Left lung (tissue), 10 donors: Measurements from ENCODE around the gene SYNM. TPM values are rescaled to one million over a fixed set of nuclear protein-coding genes. Genes with fewer than 3 reads are reported as not detected.

Source experiments
- ATAC-seq: fragments of 200-7000 bp; cut with Tn5 transposase; one replicate; pipeline ENCODE4 v1.9.1; 2020; ENCODE audit warnings: moderate library complexity
- DNase-seq, 4 donors: peaks; one replicate each; pipeline ENCODE4 v3.0.0-alpha.2; 2013 to 2020
- H3K27ac ChIP-seq, 2 donors: fragments of 200-600 bp; sonication (generic) in 1 of 2; one replicate each; pipeline versions ENCODE4 v1.5.0 to v1.8.0; 2020 to 2021
- H3K27me3 ChIP-seq, 2 donors: fragments of 200-600 bp; sonication (generic) in 1 of 2; one replicate each; pipeline versions ENCODE4 v1.5.0 to v1.8.0; 2020 to 2021
- H3K36me3 ChIP-seq, 2 donors: fragments of 200-600 bp; sonication (generic) in 1 of 2; one replicate each; pipeline versions ENCODE4 v1.5.0 to v1.8.0; 2020 to 2021
- H3K4me1 ChIP-seq, 2 donors: fragments of 200-600 bp; one replicate each; pipeline ENCODE4 v1.8.0; 2021
- H3K4me3 ChIP-seq, 2 donors: fragments of 200-600 bp; sonication (generic) in 1 of 2; one replicate each; pipeline versions ENCODE4 v1.5.0 to v1.8.0; 2020 to 2021; ENCODE audit warnings: mild to moderate bottlenecking in 1 of 2
- H3K9me3 ChIP-seq, 2 donors: fragments of 200-600 bp; sonication (generic) in 1 of 2; one replicate each; pipeline versions ENCODE4 v1.5.0 to v1.8.0; 2020 to 2021
- intact Hi-C, 2 donors: fragments of 100-400 bp; cut with DNase I; formaldehyde crosslinking; loops; one replicate each; pipeline versions ENCODE4 v1.11.2 to v1.14.2; 2022
- polyA plus RNA-seq, 6 donors: library from polyadenylated mRNA; unstranded; fragments of 120-200 nt; gene quantifications; one replicate each; pipeline ENCODE4 v1.2.1, GENCODE V29; 2013; ENCODE audit not compliant: insufficient read length in 6 of 6
- total RNA-seq, 2 donors: library from RNA; stranded (reverse); fragmentation: NEBNext Ultra II Directional; extraction: Animal tissue kit (Norgen Biotek cat#: 25700); gene quantifications; one replicate each; pipeline ENCODE4 v1.2.1, GENCODE V29; 2021
- TF ChIP-seq, protein P1 (sequence below), 2 donors: fragments of 200-600 bp; sonication (generic) in 1 of 2; IDR thresholded peaks; one replicate each; pipeline versions ENCODE4 v1.5.0 to v1.8.0; 2021; ENCODE audit warnings: antibody characterized with exemption in 2 of 2
- donor health status: DM: no; HTN: yes; CAD: no.
- donor health status: DM: no; HTN: no; CAD: no.

The SYNM gene
- total and polyA plus RNA-seq, 8 donors: 5.6 to 17.6 (median 7.1) TPM

DNA sequence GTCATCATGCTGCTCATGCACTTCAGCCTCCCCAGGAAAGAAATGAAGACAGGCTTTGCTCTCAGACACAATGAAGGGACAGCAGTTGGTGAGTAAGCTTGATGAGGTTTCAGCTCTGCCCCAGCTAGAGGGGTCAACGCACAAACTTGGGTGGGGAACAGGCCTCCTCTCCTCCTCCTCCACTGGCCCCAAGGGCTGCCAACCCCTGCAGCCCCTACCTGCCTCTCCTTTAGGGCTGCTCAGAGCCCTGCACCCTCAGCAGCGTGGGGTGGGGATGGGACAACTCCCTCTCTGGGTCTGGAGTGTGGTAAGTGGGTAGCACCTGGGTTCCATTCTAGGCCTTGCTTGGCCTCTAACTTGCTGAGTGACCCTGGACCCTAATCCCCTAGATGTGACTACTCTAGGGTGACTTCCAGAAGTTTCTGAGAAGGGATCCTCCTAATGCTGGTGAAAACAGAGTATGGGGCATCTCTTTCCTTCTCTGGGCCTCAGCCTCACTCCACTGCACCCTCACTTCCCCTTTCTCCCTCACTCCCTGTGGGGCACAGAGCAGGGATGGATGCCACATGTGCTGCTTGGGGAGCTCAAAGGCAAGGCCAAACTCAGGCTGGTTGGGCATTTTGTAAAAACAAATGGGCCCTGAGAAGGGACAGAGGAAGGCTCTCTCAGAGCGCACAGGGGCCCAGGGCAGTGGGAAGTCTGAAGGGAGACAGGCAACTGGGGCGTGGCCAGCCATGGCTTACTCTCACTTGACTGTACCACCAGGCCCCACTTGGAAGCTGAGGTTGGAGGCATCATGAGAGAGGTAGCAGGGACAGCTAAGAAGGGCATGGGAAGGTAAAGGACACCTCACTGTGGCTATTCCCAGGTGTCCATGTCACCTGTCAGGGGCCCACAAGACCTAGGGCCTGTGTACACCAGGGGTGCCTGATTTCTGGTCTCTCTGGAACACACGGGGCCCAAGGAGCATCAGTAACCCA is 64.0 kb downstream of the SYNM start:
- TF ChIP-seq, protein P1, sequence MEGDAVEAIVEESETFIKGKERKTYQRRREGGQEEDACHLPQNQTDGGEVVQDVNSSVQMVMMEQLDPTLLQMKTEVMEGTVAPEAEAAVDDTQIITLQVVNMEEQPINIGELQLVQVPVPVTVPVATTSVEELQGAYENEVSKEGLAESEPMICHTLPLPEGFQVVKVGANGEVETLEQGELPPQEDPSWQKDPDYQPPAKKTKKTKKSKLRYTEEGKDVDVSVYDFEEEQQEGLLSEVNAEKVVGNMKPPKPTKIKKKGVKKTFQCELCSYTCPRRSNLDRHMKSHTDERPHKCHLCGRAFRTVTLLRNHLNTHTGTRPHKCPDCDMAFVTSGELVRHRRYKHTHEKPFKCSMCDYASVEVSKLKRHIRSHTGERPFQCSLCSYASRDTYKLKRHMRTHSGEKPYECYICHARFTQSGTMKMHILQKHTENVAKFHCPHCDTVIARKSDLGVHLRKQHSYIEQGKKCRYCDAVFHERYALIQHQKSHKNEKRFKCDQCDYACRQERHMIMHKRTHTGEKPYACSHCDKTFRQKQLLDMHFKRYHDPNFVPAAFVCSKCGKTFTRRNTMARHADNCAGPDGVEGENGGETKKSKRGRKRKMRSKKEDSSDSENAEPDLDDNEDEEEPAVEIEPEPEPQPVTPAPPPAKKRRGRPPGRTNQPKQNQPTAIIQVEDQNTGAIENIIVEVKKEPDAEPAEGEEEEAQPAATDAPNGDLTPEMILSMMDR (IDR thresholded peaks at IDR 0.05): no peak
- no peaks in the 10 kb centered on the region for H3K36me3 ChIP-seq
- intact Hi-C loops: no loop called here
- no peak for DNase-seq
- H3K27ac ChIP-seq: peak overlapping the region in 1 of 2 donors; percentile 8
- no peaks in the 10 kb centered on the region for H3K4me1 ChIP-seq
- H3K4me3 ChIP-seq: no peak overlapping the region
- H3K9me3 ChIP-seq: no peaks in the 10 kb centered on the region
- no peak for ATAC-seq
- no peaks in the 10 kb centered on the region for H3K27me3 ChIP-seq

DNA sequence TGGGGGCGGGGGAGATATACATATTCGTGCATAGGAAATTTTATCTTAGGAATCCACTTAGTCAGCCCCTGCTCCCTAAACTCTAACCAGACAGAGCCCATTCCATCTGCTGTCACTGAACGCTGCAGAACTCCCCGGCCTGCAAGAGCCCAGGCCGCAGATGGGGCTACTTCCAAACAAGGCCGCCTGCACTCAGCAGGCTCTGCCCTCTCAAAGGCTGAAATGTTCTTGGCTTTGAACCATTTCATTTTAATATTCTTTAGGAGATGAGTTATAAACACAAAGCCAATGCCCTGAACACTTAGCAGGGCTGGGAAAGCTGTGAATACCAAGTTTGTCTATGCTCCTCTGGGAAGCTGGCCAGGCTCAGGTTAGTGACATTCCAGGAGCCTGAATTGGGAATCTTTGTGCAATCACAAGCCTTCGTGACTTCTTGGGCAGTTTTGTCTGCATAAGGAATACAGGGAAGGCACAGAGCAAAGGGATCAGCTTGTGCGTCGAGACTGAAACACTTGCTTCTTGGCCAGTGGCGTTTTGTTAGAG is 65.0 kb downstream of the SYNM start:
- ATAC-seq (peak; percentile 35), DNase-seq (no peak)
- H3K36me3 ChIP-seq: no peaks in the 10 kb centered on the region
- TF ChIP-seq, protein P1 (IDR thresholded peaks at IDR 0.05): no peak
- H3K4me1 ChIP-seq: no peaks in the 10 kb centered on the region
- H3K9me3 ChIP-seq: no peaks in the 10 kb centered on the region
- no peaks in the 10 kb centered on the region for H3K27me3 ChIP-seq
- H3K4me3 ChIP-seq: no peak overlapping the region
- intact Hi-C loops: no loop called here
- peak overlapping the region in 1 of 2 donors; percentile 8 for H3K27ac ChIP-seq

DNA sequence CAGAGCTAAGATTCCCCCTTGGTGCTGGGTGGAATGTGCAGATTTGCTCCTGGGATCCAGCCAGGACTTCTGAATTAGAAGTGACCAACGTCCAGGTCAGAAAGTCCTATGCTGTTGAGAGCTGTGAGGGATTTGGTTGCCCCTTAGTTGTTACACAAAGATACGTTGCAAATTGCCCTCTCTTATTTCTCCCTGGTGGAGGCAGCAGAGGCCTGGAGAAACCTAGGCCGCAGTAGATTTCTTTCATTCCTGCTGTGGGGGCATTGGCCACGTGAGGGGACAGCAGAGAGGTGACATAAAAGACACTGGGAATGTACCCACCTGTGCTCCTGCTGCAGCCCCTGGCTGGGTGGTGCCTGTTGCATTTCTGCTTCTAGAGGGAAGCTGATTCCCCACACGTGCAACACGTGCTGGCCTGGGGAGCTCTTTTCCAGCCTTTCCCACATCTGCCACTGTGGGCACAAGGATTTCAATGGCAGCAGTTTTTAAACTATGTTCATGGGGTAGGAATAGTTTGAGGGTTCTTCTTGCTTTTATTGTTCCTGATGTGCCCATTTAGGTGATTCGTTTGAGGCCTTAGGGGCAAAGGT is 65.7 kb downstream of the SYNM start:
- Histone ChIP-seq H3K27ac (no peak overlapping the region), H3K4me1 (no peaks in the 10 kb centered on the region), H3K36me3 (no peaks in the 10 kb centered on the region), H3K4me3 (no peak overlapping the region), H3K9me3 (no peaks in the 10 kb centered on the region), H3K27me3 (no peaks in the 10 kb centered on the region)
- TF ChIP-seq, protein P1 (IDR thresholded peaks at IDR 0.05): no peak
- DNase-seq: no peak
- intact Hi-C loops: no loop called here
- ATAC-seq: no peak

DNA sequence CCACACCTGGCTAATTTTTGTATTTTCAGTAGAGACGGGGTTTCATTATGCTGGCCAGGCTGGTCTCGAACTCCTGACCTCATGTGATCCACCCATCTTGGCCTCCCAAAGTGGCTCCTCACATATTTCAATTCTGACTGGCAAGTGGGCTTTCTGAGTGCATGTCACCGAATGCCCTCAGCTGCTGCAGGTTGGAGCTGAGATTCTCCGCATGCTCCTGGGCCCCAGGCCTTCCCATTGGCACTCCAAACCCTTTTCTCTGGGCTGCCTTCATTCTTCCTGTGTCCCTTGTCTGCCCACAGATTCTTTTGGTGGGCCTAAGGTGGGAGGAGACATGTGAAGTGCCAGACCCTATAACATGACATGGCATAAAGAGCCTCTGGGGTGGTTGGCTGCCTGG is 67.3 kb downstream of the SYNM start:
- H3K4me1 ChIP-seq: no peaks in the 10 kb centered on the region
- H3K36me3 ChIP-seq: no peaks in the 10 kb centered on the region

More for the DNA sequence above, 67.3 kb downstream of the SYNM start:
- Histone ChIP-seq H3K27ac (no peak overlapping the region), H3K9me3 (no peaks in the 10 kb centered on the region), H3K4me3 (no peak overlapping the region), H3K27me3 (no peaks in the 10 kb centered on the region)
- TF ChIP-seq, protein P1 (IDR thresholded peaks at IDR 0.05): no peak
- intact Hi-C loops: no loop called here
- ATAC-seq: no peak
- no peak for DNase-seq
